HepG2 (cell line): ENCODE results near the gene DLG2. TPM values are rescaled to one million over a fixed set of nuclear protein-coding genes. Genes with fewer than 3 reads are reported as not detected.

Experiments
- ATAC-seq: fragments of 200-7000 bp; cut with Tn5 transposase; 3 replicates; pipeline ENCODE4 v1.9.1; 2020; ENCODE audit warnings: mild to moderate bottlenecking, moderate library complexity
- BruUV-seq: library from RNA; stranded (reverse); fragments of 400-500 nt; replicated peaks from 2 replicates; lab custom pipeline; 2021; lab: Mats Ljungman, UMichigan
- CTCF ChIA-PET: fragments of 300-600 bp; formaldehyde crosslinking; extraction: SDS; loops from one replicate; lab custom pipeline; 2021; ENCODE audit warnings: low total read pairs, inconsistent platforms, low intra/inter-chr PET ratio; lab: Yijun Ruan, JAX
- POLR2A ChIA-PET: fragments of 350-600 bp; sonication (Branson Sonifier 250); formaldehyde crosslinking; loops from one replicate; lab custom pipeline; 2020; ENCODE audit warnings: antibody characterized with exemption, inconsistent platforms; lab: Yijun Ruan, JAX
- DNase-seq: peaks from one replicate; pipeline ENCODE4 v3.0.0-alpha.2; 2015; ENCODE audit warnings: low spot score
- FAIRE-seq: peaks from 3 replicates; lab custom pipeline; 2011; peaks lifted over from hg19 to GRCh38; lab: Jason Lieb, UNC
- H2AFZ ChIP-seq: one replicate; pipeline ENCODE4 v1.6.1; 2011; ENCODE audit warnings: low read length, inconsistent platforms
- H3K27ac ChIP-seq: fragments of 300-600 bp; 3 replicates; pipeline ENCODE4 v1.8.0; 2011; ENCODE audit warnings: mixed run types, mild to moderate bottlenecking, mixed read lengths, low read length, inconsistent platforms; ENCODE audit not compliant: insufficient read depth; ENCODE audit errors: extremely low read length
- H3K27me3 ChIP-seq, 2 experiments: fragments of 200-600 bp in 1 of 2; 2 replicates in 1 of 2; 3 replicates in 1 of 2; pipeline versions ENCODE4 v1.6.0 to v1.8.0; 2011; ENCODE audit warnings: low read length in 2 of 2, mild to moderate bottlenecking in 2 of 2, moderate library complexity in 2 of 2, inconsistent platforms in 1 of 2; ENCODE audit not compliant: insufficient read depth in 2 of 2, control insufficient read depth in 1 of 2
- H3K36me3 ChIP-seq, 2 experiments: fragments of 200-600 bp in 1 of 2; replicated peaks in 1 of 2; 2 replicates in 1 of 2; 3 replicates in 1 of 2; pipeline versions ENCODE4 v1.5.1 to v1.8.0; 2011; ENCODE audit warnings: low read length in 2 of 2, inconsistent platforms in 1 of 2; ENCODE audit not compliant: insufficient read depth in 2 of 2, control insufficient read depth in 1 of 2
- H3K4me1 ChIP-seq: 2 replicates; pipeline ENCODE4 v1.5.1; 2012; ENCODE audit warnings: low read length, inconsistent platforms; ENCODE audit not compliant: insufficient read depth
- H3K4me2 ChIP-seq: 2 replicates; pipeline ENCODE4 v1.6.0; 2011; ENCODE audit warnings: low read depth, low read length, inconsistent platforms
- H3K4me3 ChIP-seq, 3 experiments: fragments of 200-600 bp in 1 of 3; sonication (generic), shearing (Covaris generic) in 1 of 3; replicated peaks in 1 of 3; 2 replicates each; pipeline ENCODE4 v1.5.1; 2011 to 2016; ENCODE audit warnings: low read length in 3 of 3, inconsistent platforms in 2 of 3, low read depth in 2 of 3, mild to moderate bottlenecking in 2 of 3, control low read depth in 1 of 3, mixed read lengths in 1 of 3; ENCODE audit not compliant: insufficient read depth in 1 of 3
- H3K79me2 ChIP-seq: one replicate; pipeline ENCODE4 v1.6.1; 2011; ENCODE audit warnings: low read length, inconsistent platforms; ENCODE audit not compliant: insufficient read depth
- H3K9ac ChIP-seq: 2 replicates; pipeline ENCODE4 v1.6.0; 2011; ENCODE audit warnings: mild to moderate bottlenecking, low read depth, low read length, inconsistent platforms; ENCODE audit not compliant: insufficient read depth
- H3K9me3 ChIP-seq: 2 replicates; pipeline ENCODE4 v1.5.1; 2012; ENCODE audit warnings: mild to moderate bottlenecking, low read length
- H4K20me1 ChIP-seq: 2 replicates; pipeline ENCODE4 v1.6.0; 2011; ENCODE audit warnings: inconsistent platforms, mild to moderate bottlenecking, low read length, moderate library complexity; ENCODE audit not compliant: insufficient read depth
- BRCA1 ChIP-seq: sonication (generic); formaldehyde crosslinking; IDR thresholded peaks from 2 replicates; pipeline ENCODE4 v1.4.0; 2020; ENCODE audit warnings: missing genetic modification reagents
- MEIS1 ChIP-seq: sonication (generic); formaldehyde crosslinking; IDR thresholded peaks from 2 replicates; pipeline ENCODE4 v1.9.0; 2021; ENCODE audit warnings: mild to moderate bottlenecking, missing genetic modification reagents, moderate library complexity, borderline replicate concordance
- NFE2 ChIP-seq: sonication (generic); formaldehyde crosslinking; IDR thresholded peaks from 2 replicates; pipeline ENCODE4 v1.4.0; 2020; ENCODE audit warnings: missing genetic modification reagents
- PHF21A ChIP-seq: sonication (generic); formaldehyde crosslinking; IDR thresholded peaks from 2 replicates; pipeline ENCODE4 v1.5.0; 2020; ENCODE audit warnings: mild to moderate bottlenecking, missing genetic modification reagents
- ZNF775 ChIP-seq: sonication (generic); formaldehyde crosslinking; IDR thresholded peaks from 2 replicates; pipeline ENCODE4 v1.4.0; 2020; ENCODE audit warnings: missing genetic modification reagents, mild to moderate bottlenecking, moderate library complexity, borderline replicate concordance
- WGBS: methylation state at CpG from one replicate; pipeline ENCODE4 v1.1.6; 2017; ENCODE audit warnings: low lambda C conversion rate; 5-methylcytosine and 5-hydroxymethylcytosine counted together
- in situ Hi-C: cut with HindIII; loops from 2 replicates; pipeline ENCODE4 v1.10.0; 2017; ENCODE audit warnings: low pct_unique_long_range_greater_than_20kb; ENCODE audit not compliant: extremely low pct_ligation_motif_present
- intact Hi-C: fragments of 100-400 bp; cut with micrococcal nuclease; formaldehyde crosslinking; loops from one replicate; pipeline ENCODE4 v1.10.0; 2022; ENCODE audit not compliant: unreplicated experiment
- polyA plus RNA-seq, 8 experiments: library from polyadenylated mRNA; depleted of rRNA in 3 of 8; stranded (reverse) in 7 of 8; unstranded in 1 of 8; fragments of >200 nt; fragmentation: Illumina TruSeq in 4 of 8; extraction: Trizol in 4 of 8; gene quantifications; 2 replicates each; pipeline versions ENCODE4 v1.2.1 to v1.2.3, GENCODE V29; 2011 to 2016; ENCODE audit warnings: low read depth in 4 of 8, missing spikeins in 1 of 8, mixed read lengths in 1 of 8; ENCODE audit not compliant: insufficient read depth in 1 of 8
- total RNA-seq, 5 experiments: library from RNA; depleted of rRNA; stranded (reverse); fragments of >200 nt; fragmentation: Illumina TruSeq; extraction: Trizol; gene quantifications; 2 replicates each; pipeline ENCODE4 v1.2.3, GENCODE V29; 2016; ENCODE audit warnings: low read depth in 1 of 5
- TF ChIP-seq, protein P1 (sequence below): sonication (generic); formaldehyde crosslinking; IDR thresholded peaks from 2 replicates; pipeline ENCODE4 v1.4.0; 2020; ENCODE audit warnings: missing genetic modification reagents

DLG2 gene
- total and polyA plus RNA-seq, 2 of the 13 experiments (the other 11 are each of a cell fraction or from before 2014, with no cell fraction given) = 0.46 to 1.0 TPM

DNA sequence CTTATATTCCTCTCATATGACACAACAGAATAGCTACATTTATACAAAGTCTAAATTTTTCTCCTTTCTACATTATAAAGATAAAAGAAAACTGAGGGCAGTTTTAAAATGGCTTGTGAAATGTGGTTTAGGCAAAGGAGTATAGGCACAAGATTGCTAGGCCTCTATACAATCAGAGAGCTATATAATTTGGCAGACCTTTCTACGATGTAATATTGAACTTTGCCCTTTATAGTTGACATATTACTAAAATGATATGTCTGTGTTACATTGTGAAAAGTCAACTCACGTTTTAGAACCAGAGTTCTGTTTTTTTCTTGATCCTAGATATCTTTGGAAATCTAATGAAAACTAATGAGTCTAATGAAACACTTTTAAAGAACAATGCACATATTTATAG, 430.2 kb downstream of the DLG2 start (continued):
- TF ChIP-seq NFE2 = no peak
- TF ChIP-seq ZNF775 (CRISPR knock-in tag) = no peak
- no peak for TF ChIP-seq MEIS1 (CRISPR knock-in tag)
- TF ChIP-seq, protein P1, sequence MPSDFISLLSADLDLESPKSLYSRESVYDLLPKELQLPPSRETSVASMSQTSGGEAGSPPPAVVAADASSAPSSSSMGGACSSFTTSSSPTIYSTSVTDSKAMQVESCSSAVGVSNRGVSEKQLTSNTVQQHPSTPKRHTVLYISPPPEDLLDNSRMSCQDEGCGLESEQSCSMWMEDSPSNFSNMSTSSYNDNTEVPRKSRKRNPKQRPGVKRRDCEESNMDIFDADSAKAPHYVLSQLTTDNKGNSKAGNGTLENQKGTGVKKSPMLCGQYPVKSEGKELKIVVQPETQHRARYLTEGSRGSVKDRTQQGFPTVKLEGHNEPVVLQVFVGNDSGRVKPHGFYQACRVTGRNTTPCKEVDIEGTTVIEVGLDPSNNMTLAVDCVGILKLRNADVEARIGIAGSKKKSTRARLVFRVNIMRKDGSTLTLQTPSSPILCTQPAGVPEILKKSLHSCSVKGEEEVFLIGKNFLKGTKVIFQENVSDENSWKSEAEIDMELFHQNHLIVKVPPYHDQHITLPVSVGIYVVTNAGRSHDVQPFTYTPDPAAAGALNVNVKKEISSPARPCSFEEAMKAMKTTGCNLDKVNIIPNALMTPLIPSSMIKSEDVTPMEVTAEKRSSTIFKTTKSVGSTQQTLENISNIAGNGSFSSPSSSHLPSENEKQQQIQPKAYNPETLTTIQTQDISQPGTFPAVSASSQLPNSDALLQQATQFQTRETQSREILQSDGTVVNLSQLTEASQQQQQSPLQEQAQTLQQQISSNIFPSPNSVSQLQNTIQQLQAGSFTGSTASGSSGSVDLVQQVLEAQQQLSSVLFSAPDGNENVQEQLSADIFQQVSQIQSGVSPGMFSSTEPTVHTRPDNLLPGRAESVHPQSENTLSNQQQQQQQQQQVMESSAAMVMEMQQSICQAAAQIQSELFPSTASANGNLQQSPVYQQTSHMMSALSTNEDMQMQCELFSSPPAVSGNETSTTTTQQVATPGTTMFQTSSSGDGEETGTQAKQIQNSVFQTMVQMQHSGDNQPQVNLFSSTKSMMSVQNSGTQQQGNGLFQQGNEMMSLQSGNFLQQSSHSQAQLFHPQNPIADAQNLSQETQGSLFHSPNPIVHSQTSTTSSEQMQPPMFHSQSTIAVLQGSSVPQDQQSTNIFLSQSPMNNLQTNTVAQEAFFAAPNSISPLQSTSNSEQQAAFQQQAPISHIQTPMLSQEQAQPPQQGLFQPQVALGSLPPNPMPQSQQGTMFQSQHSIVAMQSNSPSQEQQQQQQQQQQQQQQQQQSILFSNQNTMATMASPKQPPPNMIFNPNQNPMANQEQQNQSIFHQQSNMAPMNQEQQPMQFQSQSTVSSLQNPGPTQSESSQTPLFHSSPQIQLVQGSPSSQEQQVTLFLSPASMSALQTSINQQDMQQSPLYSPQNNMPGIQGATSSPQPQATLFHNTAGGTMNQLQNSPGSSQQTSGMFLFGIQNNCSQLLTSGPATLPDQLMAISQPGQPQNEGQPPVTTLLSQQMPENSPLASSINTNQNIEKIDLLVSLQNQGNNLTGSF (CRISPR knock-in tag) = no peak
- TF ChIP-seq, all 625 proteins: peak for 0

DNA sequence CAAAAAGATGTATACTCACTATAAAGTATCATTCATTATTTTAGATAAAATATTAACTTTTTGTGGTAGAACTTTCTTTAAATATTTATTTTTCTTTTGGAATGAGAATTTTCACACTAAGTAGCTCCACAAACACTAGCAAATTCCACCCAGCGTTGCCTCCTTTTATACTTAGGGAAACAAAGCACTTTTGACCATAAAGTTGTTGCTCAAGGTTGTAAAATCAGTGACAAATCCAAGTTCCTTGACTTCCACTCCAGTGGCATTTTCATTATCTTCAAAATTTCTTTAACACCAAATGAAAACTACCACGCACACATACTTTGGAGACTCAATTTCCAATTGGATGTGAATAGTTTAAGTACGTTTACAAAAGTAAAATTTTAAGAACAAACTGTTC, 431.2 kb downstream of the DLG2 start:
- no peaks in the 10 kb centered on the region for H4K20me1 ChIP-seq
- peaks cover 5% of the 10 kb centered on the region for H3K9me3 ChIP-seq
- no peaks in the 10 kb centered on the region for H3K79me2 ChIP-seq
- H3K27ac ChIP-seq = no peak overlapping the region
- H3K36me3 ChIP-seq = no peaks in the 10 kb centered on the region
- no peak overlapping the region for H2AFZ ChIP-seq
- POLR2A ChIA-PET = no interaction called here
- no peak overlapping the region for H3K4me3 ChIP-seq
- TF ChIP-seq PHF21A (CRISPR knock-in tag) (no peak), BRCA1 (CRISPR knock-in tag) (no peak)
- in situ Hi-C loops (no loop called here), intact Hi-C loops (no loop called here)
- no peak overlapping the region for H3K4me2 ChIP-seq
- no peaks in the 10 kb centered on the region for H3K27me3 ChIP-seq
- no peaks in the 10 kb centered on the region for H3K4me1 ChIP-seq
- DNase-seq = no peak
- H3K9ac ChIP-seq = no peak overlapping the region
- no peak for FAIRE-seq
- BruUV-seq = no TSS peak
- CTCF ChIA-PET = no interaction called here
- 1% methylated on average over 3 of the region's 3 CpGs for WGBS
- no peak for ATAC-seq
